GM21423 (cell line): ENCODE measurements around the gene PTPRN2.
"Not testable (repeated sequence)": the region's sequence is repeated elsewhere in the genome, so short reads cannot be mapped to it uniquely, and the experiment has no call there.

Source experiments
- ATAC-seq: cut with Tn5 transposase; IDR thresholded peaks from one replicate; pipeline ENCODE4 v1.9.1; 2021; ENCODE audit warnings: mild to moderate bottlenecking, moderate library complexity; ENCODE audit not compliant: unreplicated experiment

PTPRN2 gene

GRCh38 chr7:158315326-158315725 is 272.3 kb downstream of the PTPRN2 start:
- no peak for ATAC-seq

DNA sequence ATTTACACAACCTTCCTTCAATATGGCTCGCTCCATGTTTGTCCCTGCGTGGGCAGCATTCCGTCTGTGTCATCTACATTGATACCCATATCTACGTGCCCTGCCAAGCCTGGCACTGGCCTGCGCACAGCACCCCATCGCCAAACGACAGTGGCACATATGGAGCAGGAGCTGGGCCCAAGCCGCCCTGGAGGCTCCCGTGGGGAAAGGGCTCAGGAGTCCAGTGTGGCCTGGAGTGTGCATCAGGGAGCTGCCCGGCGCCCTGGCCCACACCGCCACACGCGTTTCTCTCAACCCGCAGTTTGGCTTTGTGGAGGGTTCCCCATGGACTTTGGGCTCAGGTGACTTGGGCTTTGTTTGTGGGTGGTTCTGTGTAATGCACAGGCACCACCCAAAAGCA is 273.2 kb downstream of the PTPRN2 start:
- no peak for ATAC-seq

DNA sequence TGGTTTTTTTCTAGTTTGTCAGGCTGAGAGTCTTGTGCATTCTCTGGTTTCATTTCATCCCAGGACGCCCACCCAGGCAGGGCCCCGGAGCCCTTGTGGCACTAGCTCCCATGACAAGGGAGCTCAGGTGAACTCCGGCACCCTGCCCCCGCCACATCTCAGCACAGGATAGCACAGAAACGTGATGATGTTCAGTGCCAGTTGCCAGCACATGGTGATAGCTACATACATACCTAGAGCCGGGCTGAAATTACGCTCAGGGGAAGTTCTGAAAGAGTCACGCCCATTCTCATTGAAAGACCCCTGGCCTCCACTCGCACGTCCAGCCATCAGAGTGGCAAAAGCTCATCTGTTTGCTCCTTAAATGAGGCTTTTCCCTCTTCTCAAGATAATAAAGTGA is 273.7 kb downstream of the PTPRN2 start:
- ATAC-seq: no peak

- no peak for ATAC-seq
Observed at GRCh38 chr7:158312789-158313188, 274.8 kb downstream of the PTPRN2 start.

GRCh38 chr7:158311791-158312190 is 275.8 kb downstream of the PTPRN2 start:
- no peak for ATAC-seq

GRCh38 chr7:158310924-158311666 is 276.5 kb downstream of the PTPRN2 start:
- no peak for ATAC-seq

GRCh38 chr7:158309868-158310763 is 277.5 kb downstream of the PTPRN2 start:
- ATAC-seq: no peak

GRCh38 chr7:158308001-158308400 is 279.6 kb downstream of the PTPRN2 start:
- ATAC-seq: no peak

GRCh38 chr7:158304072-158304471 is 283.6 kb downstream of the PTPRN2 start:
- ATAC-seq: not testable (repeated sequence)

DNA sequence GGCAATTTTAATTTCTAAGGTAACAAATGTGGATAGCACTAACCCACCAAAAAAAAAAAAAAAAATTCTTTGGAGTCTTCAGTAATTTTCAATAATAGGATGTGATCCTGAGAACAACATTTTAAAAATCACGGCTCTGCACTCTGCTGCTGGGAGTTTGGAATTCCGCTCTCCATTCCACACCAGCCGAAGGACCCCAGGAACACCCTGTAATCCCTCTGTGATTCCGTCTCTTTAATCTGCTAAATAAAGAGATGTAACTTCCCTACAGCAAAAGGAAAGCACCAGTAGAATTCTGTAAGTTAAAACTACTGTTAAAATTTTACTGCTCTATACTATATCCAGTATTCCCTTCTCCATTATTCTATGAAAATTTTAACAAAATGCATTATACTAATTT is 284.5 kb downstream of the PTPRN2 start:
- ATAC-seq: no peak

DNA sequence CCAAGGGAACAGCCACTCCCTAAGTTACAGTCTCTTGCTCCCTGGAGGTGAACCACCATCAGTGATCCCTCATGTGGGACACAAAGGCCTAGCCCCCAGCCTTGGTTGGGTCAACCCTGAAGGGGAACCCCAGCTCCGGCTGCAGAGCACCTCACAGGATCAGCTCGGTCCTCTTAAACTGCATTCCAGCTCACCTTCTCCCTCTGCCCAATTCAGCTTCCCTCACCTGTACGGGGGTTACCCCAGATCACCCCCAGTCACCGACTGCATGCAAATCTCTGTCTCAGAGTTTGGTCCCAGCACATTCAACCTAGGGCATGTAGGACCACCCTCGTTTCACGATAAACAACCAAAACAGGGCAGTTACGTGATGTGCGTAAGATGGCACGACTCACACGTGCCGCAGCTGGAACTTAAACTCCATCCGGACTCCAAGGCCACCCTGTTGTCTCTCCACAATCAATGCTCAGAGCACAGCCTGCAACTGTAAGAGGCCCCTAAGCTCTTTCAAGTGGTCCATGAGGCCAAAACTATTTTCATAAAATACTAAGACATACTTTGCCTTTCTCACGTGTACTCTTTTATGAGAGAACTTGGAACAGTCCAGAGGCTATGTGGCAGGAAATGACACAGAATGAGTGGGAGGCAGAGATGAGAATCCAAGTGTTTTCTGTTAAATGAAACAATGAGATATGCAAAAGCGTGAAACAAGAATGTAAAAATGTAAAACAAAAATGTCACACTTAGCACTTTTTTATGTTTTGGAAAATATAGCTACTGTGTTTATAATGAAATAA is 285.2 kb downstream of the PTPRN2 start:
- ATAC-seq: no peak

DNA sequence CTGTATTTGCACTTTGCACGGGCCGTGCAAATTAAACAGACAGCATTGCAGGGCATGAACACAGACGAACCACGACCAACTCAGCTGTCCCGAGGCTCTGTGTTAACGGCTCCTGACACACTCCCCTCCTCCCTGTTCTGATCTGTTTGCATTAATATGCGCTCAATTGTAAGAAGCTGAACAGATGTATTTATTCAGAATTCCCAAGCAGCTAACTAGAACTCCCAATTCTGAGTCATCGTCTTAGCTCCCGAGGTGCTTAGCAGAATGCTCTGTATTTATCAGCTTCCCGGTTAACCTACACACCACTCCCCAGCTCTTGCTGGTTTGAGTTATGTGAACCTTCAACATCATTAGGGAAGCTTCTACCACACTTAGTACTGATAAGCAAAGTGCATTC is 286.4 kb downstream of the PTPRN2 start:
- no peak for ATAC-seq

DNA sequence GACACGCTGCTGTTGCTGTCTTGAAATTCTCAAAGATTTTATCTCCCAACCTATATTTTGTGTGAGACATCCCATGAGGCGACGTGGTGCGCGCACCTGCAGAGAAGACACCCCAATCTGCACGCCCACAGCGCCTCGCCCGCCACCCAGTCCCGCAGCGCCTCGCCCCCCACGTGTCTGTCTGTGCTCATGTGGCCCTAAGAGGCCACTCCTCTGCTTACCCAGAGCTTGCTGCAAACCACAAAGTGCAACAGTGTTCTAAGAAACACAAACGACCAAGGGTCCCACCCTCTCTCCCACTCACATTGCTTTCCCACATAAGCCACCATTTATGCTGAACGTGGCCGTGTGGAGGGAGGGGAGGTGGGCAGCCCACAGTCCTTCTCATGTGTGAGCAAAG is 287.2 kb downstream of the PTPRN2 start:
- no peak for ATAC-seq

DNA sequence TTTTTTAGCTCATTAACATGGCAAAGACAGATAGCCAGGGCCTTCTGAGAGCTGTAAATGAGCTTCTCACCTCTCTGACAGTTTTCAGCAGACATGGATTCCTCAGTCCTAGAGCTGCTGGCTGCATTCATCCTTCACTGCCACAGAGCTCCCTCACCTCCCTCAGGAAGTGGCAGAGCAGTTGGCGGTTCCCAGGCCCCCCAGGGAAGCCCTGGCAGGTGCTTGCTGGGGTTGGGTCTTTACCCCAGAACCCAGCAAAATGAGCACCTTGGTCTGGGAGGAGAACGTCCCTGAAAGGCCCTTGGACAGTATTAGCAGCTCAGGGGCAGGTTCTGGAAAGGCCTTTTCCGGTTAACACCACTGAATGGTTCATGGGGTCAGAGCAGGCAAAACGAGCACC is 288.0 kb downstream of the PTPRN2 start:
- no peak for ATAC-seq

DNA sequence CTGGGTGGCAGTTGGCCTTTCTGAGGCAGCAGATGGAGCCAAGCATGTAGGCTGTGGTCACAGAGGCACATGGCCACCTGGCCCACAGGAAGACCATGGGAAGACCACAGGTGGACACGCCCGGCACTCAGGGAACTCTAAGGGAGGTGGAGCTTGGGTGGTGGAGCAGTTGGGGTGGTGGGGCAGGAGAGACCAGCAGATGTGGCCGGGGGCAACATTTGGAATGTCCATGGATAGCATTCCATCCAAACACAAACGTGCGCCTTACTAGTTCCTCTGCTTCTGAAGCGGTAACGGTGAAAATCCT is 290.9 kb downstream of the PTPRN2 start:
- ATAC-seq: no peak

DNA sequence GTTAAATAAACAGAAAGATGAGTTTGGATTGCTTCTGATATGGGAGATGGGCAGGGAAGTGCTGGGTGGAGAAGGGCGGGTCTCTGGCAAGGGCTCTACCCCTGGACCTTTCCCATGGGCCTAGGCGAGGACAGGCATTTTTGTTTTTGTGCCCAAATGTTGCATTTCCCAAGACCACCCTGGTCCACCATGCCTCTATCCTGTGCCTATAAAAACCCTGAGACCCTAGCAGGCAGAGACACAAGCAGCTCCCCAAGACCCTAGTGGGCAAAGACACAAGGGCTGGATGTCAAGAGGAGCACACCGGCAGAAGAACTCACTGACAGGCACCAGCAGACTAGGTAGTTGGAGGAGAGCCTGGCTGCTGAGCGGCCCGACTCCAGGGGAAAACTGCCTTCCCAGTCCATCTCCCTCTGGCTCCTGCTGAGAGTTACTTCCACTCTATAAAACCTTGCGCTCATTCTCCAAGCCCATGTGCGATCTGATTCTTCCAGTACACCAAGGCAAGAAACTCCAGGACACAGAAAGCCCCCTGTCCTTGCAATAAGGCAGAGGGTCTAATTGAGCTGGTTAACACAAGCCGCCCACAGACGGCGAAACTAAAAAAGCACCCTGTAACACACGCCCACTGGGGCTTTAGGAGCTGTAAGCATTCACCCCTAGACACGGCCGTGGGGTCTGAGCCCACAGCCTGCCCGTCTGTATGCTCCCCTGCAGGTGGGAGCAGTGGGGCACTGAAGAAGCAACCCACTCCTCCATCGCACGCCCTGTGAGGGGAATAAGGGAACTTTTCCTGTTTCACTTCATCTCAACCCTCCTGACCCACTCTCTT is 291.4 kb downstream of the PTPRN2 start:
- ATAC-seq: no peak

DNA sequence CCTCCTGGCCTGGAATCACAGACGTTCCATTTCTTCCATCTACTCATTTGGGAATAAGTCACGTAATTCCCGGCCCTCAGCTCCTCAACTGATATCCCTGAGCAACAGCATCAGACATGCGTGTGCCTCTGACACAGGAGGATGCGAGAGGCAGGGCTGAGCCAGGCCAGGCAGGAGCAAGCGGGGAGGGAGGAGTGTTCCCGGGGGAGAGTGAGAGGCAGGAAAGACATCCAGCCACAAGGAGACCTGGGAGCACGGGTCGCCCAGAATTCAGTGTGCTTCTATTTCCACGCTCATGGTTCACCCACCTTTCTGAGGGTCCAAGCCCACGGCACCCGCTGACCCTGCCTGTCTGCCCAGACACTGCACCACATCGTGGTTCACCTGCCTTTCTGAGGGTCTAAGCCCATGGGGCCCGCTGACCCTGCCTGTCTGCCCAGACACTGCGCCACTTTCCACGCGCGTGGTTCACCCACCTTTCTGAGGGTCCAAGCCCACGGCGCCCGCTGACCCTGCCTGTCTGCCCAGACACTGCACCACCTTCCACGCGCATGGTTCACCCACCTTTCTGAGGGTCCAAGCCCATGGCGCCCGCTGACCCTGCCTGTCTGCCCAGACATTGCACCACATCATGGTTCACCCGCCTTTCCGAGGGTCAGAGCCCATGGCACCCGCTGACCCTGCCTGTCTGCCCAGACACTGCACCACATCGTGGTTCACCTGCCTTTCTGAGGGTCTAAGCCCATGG is 293.0 kb downstream of the PTPRN2 start:
- ATAC-seq: not testable (repeated sequence)

GRCh38 chr7:158292948-158293347 is 294.7 kb downstream of the PTPRN2 start:
- no peak for ATAC-seq

DNA sequence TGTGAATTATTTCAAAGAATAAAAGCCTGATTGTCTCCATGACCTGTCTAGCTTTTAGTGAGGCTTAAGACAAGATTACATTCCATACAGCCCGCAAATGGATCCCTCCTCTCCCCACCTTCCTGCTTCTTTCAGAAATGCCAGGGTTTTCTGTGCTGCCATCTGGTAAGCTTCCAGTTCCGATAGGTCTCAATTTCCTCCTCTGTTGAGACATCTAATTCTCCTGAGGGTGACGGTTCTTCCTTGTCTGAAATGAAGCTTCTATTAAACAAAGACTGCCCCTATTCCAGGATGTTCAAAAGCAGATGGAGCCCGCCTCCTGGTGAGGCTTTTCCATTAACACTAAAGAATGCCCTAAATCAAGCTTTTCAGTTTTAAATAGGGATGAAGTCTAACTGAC is 295.6 kb downstream of the PTPRN2 start:
- ATAC-seq: no peak
